Trophoblast cell (in vitro differentiated cells and primary cell): ENCODE data around the gene CAPZB.

Experiments
- DNase-seq, 2 donors: peaks; one replicate each; pipeline ENCODE4 v3.0.0-alpha.2; 2016
- H2AFZ ChIP-seq: 2 replicates; pipeline ENCODE4 v1.6.1; 2013; ENCODE audit warnings: low read length, moderate library complexity, mild to moderate bottlenecking; ENCODE audit not compliant: insufficient read depth, poor library complexity
- H2AK5ac ChIP-seq: 2 replicates; pipeline ENCODE4 v1.6.1; 2013; ENCODE audit warnings: mild to moderate bottlenecking, low read length
- H2BK120ac ChIP-seq: 2 replicates; pipeline ENCODE4 v1.6.1; 2013; ENCODE audit warnings: low read length, mild to moderate bottlenecking, moderate library complexity; ENCODE audit not compliant: insufficient read depth, poor library complexity
- H2BK12ac ChIP-seq: 2 replicates; pipeline ENCODE4 v1.6.1; 2013; ENCODE audit warnings: mild to moderate bottlenecking, low read length, moderate library complexity
- H2BK5ac ChIP-seq: 2 replicates; pipeline ENCODE4 v1.6.1; 2013; ENCODE audit warnings: low read length, low read depth, moderate library complexity, mild to moderate bottlenecking; ENCODE audit not compliant: poor library complexity
- H3K14ac ChIP-seq: 2 replicates; pipeline ENCODE4 v1.6.1; 2013; ENCODE audit warnings: mild to moderate bottlenecking, low read length
- H3K18ac ChIP-seq: 2 replicates; pipeline ENCODE4 v1.6.1; 2013; ENCODE audit warnings: mild to moderate bottlenecking, low read length
- H3K23ac ChIP-seq: 2 replicates; pipeline ENCODE4 v1.6.1; 2013; ENCODE audit warnings: low read length
- H3K27ac ChIP-seq: 2 replicates; pipeline ENCODE4 v1.5.1; 2013; ENCODE audit warnings: low read depth, mild to moderate bottlenecking, inconsistent platforms, low read length, moderate library complexity
- H3K27me3 ChIP-seq: 2 replicates; pipeline ENCODE4 v1.6.1; 2013; ENCODE audit warnings: inconsistent platforms, mild to moderate bottlenecking, low read length, moderate library complexity; ENCODE audit not compliant: insufficient read depth
- H3K36me3 ChIP-seq, 2 experiments: 1 replicate in 1 of 2; 2 replicates in 1 of 2; pipeline ENCODE4 v1.6.1; 2013; ENCODE audit warnings: low read length in 2 of 2, mild to moderate bottlenecking in 2 of 2, moderate library complexity in 1 of 2; ENCODE audit not compliant: insufficient read depth in 2 of 2, control insufficient read depth in 1 of 2
- H3K4ac ChIP-seq: 2 replicates; pipeline ENCODE4 v1.6.1; 2013; ENCODE audit warnings: low read depth, mild to moderate bottlenecking, low read length, moderate library complexity
- H3K4me1 ChIP-seq, 2 experiments: 1 replicate in 1 of 2; 2 replicates in 1 of 2; pipeline ENCODE4 v1.6.1; 2013; ENCODE audit warnings: low read length in 2 of 2, mild to moderate bottlenecking in 2 of 2, moderate library complexity in 1 of 2; ENCODE audit not compliant: insufficient read depth in 2 of 2, control insufficient read depth in 1 of 2
- H3K4me2 ChIP-seq: 2 replicates; pipeline ENCODE4 v1.6.1; 2013; ENCODE audit warnings: inconsistent platforms, mild to moderate bottlenecking, low read length, moderate library complexity
- H3K4me3 ChIP-seq: 2 replicates; pipeline ENCODE4 v1.5.1; 2013; ENCODE audit warnings: mild to moderate bottlenecking, low read depth, low read length, inconsistent platforms
- H3K79me1 ChIP-seq: one replicate; pipeline ENCODE4 v1.6.1; 2013; ENCODE audit warnings: low read length
- H3K79me2 ChIP-seq: 2 replicates; pipeline ENCODE4 v1.6.1; 2013; ENCODE audit warnings: low read length, mild to moderate bottlenecking; ENCODE audit not compliant: control insufficient read depth, insufficient read depth, poor library complexity
- H3K9ac ChIP-seq: 2 replicates; pipeline ENCODE4 v1.6.1; 2013; ENCODE audit warnings: mild to moderate bottlenecking, low read length
- H3K9me3 ChIP-seq: 2 replicates; pipeline ENCODE4 v1.6.1; 2013; ENCODE audit warnings: low read depth, mild to moderate bottlenecking, control low read depth, inconsistent platforms, low read length; ENCODE audit not compliant: insufficient read depth
- H4K12ac ChIP-seq: 2 replicates; pipeline ENCODE4 v1.6.1; 2013; ENCODE audit warnings: low read depth, mild to moderate bottlenecking, low read length, moderate library complexity
- H4K8ac ChIP-seq: 2 replicates; pipeline ENCODE4 v1.6.1; 2013; ENCODE audit warnings: low read depth, mild to moderate bottlenecking, low read length, moderate library complexity
- H4K91ac ChIP-seq: one replicate; pipeline ENCODE4 v1.6.1; 2013; ENCODE audit warnings: low read depth, mild to moderate bottlenecking, low read length, moderate library complexity
- WGBS: extraction: QIAGEN DNeasy Blood & Tissue Kit; methylation state at CpG from one replicate; pipeline ENCODE4 v1.1.7; 2013; ENCODE audit warnings: missing lambda C conversion rate; ENCODE audit not compliant: insufficient read length, insufficient coverage; ENCODE audit errors: extremely low coverage; 5-methylcytosine and 5-hydroxymethylcytosine counted together

Gene CAPZB

GRCh38 chr1:19332832-19333231 lies 152.5 kb downstream of the CAPZB start:
- Histone ChIP-seq H2BK12ac (no peak overlapping the region), H2AFZ (no peak overlapping the region), H3K9me3 (peaks cover 1% of the 10 kb centered on the region), H3K4me1 (peaks cover 15 to 19% of the 10 kb centered on the region in 2 experiments), H4K8ac (no peak overlapping the region), H3K79me2 (no peaks in the 10 kb centered on the region), H3K27ac (no peak overlapping the region), H3K23ac (no peak overlapping the region), H3K9ac (no peak overlapping the region), H3K4me2 (no peak overlapping the region), H3K18ac (no peak overlapping the region), H4K12ac (no peak overlapping the region), H3K4ac (no peak overlapping the region), H3K36me3 (peaks cover 13 to 21% of the 10 kb centered on the region in 2 experiments), H2AK5ac (no peak overlapping the region), H3K79me1 (peaks cover 7% of the 10 kb centered on the region), H4K91ac (no peak overlapping the region), H3K27me3 (no peaks in the 10 kb centered on the region), H2BK5ac (no peak overlapping the region), H3K14ac (no peak overlapping the region), H3K4me3 (no peak overlapping the region), H2BK120ac (no peak overlapping the region)
- DNase-seq: no peak
- WGBS: no CpG with 5 or more reads among the region's 12 CpGs

- Histone ChIP-seq H2BK5ac (no peak overlapping the region), H3K9ac (no peak overlapping the region), H3K27me3 (no peaks in the 10 kb centered on the region), H3K4me2 (no peak overlapping the region), H4K8ac (no peak overlapping the region), H3K79me1 (no peaks in the 10 kb centered on the region), H3K79me2 (no peaks in the 10 kb centered on the region), H3K18ac (no peak overlapping the region), H3K9me3 (no peaks in the 10 kb centered on the region), H2BK12ac (no peak overlapping the region), H3K23ac (no peak overlapping the region), H2BK120ac (no peak overlapping the region), H4K12ac (no peak overlapping the region), H3K14ac (no peak overlapping the region), H2AFZ (no peak overlapping the region), H3K4ac (no peak overlapping the region), H3K4me3 (no peak overlapping the region), H3K27ac (no peak overlapping the region), H3K4me1 (peaks cover 3 to 4% of the 10 kb centered on the region in 2 experiments), H2AK5ac (no peak overlapping the region), H3K36me3 (peaks cover 27 to 35% of the 10 kb centered on the region in 2 experiments), H4K91ac (no peak overlapping the region)
- no CpG with 5 or more reads among the region's 13 CpGs for WGBS
- DNase-seq: no peak
Measured at GRCh38 chr1:19331262-19331878, 154.0 kb downstream of the CAPZB start.

- Histone ChIP-seq H4K91ac (no peak overlapping the region), H3K14ac (no peak overlapping the region), H4K8ac (no peak overlapping the region), H3K9me3 (no peaks in the 10 kb centered on the region), H2BK120ac (no peak overlapping the region), H2BK12ac (no peak overlapping the region), H3K4me2 (no peak overlapping the region), H3K79me2 (no peaks in the 10 kb centered on the region), H2AFZ (no peak overlapping the region), H3K18ac (no peak overlapping the region), H3K27ac (no peak overlapping the region), H4K12ac (no peak overlapping the region), H3K79me1 (no peaks in the 10 kb centered on the region), H2BK5ac (no peak overlapping the region), H3K4ac (no peak overlapping the region), H3K23ac (no peak overlapping the region), H3K9ac (no peak overlapping the region), H3K4me3 (no peak overlapping the region), H3K27me3 (no peaks in the 10 kb centered on the region), H3K36me3 (peaks cover 31 to 42% of the 10 kb centered on the region in 2 experiments), H2AK5ac (no peak overlapping the region), H3K4me1 (peaks cover 2 to 4% of the 10 kb centered on the region in 2 experiments)
- no peak for DNase-seq
- no CpG with 5 or more reads among the region's 14 CpGs for WGBS
Measured at GRCh38 chr1:19330449-19331135, 154.7 kb downstream of the CAPZB start.

- Histone ChIP-seq H2BK5ac (no peak overlapping the region), H3K4me1 (peaks cover 2 to 4% of the 10 kb centered on the region in 2 experiments), H2AFZ (no peak overlapping the region), H2BK120ac (no peak overlapping the region), H3K18ac (no peak overlapping the region), H3K14ac (no peak overlapping the region), H3K23ac (no peak overlapping the region), H4K12ac (no peak overlapping the region), H3K27ac (no peak overlapping the region), H4K8ac (no peak overlapping the region), H2BK12ac (no peak overlapping the region), H4K91ac (no peak overlapping the region), H3K4me2 (no peak overlapping the region), H3K79me2 (no peaks in the 10 kb centered on the region), H2AK5ac (no peak overlapping the region), H3K9me3 (no peaks in the 10 kb centered on the region), H3K9ac (no peak overlapping the region), H3K36me3 (peaks cover 41 to 50% of the 10 kb centered on the region in 2 experiments), H3K4me3 (no peak overlapping the region), H3K79me1 (no peaks in the 10 kb centered on the region), H3K27me3 (no peaks in the 10 kb centered on the region), H3K4ac (no peak overlapping the region)
- DNase-seq: no peak
- no CpG with 5 or more reads among the region's 5 CpGs for WGBS
Measured at GRCh38 chr1:19329611-19330010, 155.7 kb downstream of the CAPZB start.
